Measurements from ENCODE around the gene RGL1.

RGL1 gene

GRCh38 chr1:183926983-183927382 lies 122.1 kb downstream of the RGL1 start:
- DNase-seq: no peak

GRCh38 chr1:183931646-183932271 lies 126.8 kb downstream of the RGL1 start:
- no peak for DNase-seq

GRCh38 chr1:183932412-183932811 lies 127.5 kb downstream of the RGL1 start:
- no peak for DNase-seq

GRCh38 chr1:183933528-183934179 lies 128.7 kb downstream of the RGL1 start:
- no peak for DNase-seq

- no peak for DNase-seq
Measured at GRCh38 chr1:183934314-183934713, 129.4 kb downstream of the RGL1 start.

GRCh38 chr1:183936009-183936408 lies 131.1 kb downstream of the RGL1 start:
- DNase-seq: no peak

- DNase-seq: no peak
Measured at GRCh38 chr1:183936791-183937190, 131.9 kb downstream of the RGL1 start.

GRCh38 chr1:183937611-183938010 lies 132.7 kb downstream of the RGL1 start:
- no peak for DNase-seq

GRCh38 chr1:183941001-183941400 lies 136.1 kb downstream of the RGL1 start:
- DNase-seq: no peak

- DNase-seq: no peak
Measured at GRCh38 chr1:183942933-183943693, 138.2 kb downstream of the RGL1 start.

- no peak for DNase-seq
Measured at GRCh38 chr1:183945428-183946319, 140.8 kb downstream of the RGL1 start.

- no peak for DNase-seq
Measured at GRCh38 chr1:183946320-183946613, 141.3 kb downstream of the RGL1 start.

GRCh38 chr1:183947988-183948387 lies 143.1 kb downstream of the RGL1 start:
- no peak for DNase-seq

- DNase-seq: no peak
Measured at GRCh38 chr1:183952101-183952500, 147.2 kb downstream of the RGL1 start.

- no peak for DNase-seq
Measured at GRCh38 chr1:183953031-183953430, 148.1 kb downstream of the RGL1 start.

GRCh38 chr1:183954496-183954895 lies 149.6 kb downstream of the RGL1 start:
- DNase-seq: no peak

GRCh38 chr1:183956559-183957188 lies 151.8 kb downstream of the RGL1 start:
- peak in 4 of 6 experiments; percentile 20 to 77 (median 70) for DNase-seq

- DNase-seq: no peak
Measured at GRCh38 chr1:183957216-183957830, 152.4 kb downstream of the RGL1 start.

- no peak for DNase-seq
Measured at GRCh38 chr1:183958958-183959357, 154.0 kb downstream of the RGL1 start.

GRCh38 chr1:183961132-183961531 lies 156.2 kb downstream of the RGL1 start:
- no peak for DNase-seq

- DNase-seq: no peak
Measured at GRCh38 chr1:183962903-183963302, 158.0 kb downstream of the RGL1 start.

- no peak for DNase-seq
Measured at GRCh38 chr1:183965726-183966125, 160.8 kb downstream of the RGL1 start.

All from stimulated activated naive CD4-positive, alpha-beta T cell (primary cell).